ENCODE data around the gene RERE.

RERE gene

DNA sequence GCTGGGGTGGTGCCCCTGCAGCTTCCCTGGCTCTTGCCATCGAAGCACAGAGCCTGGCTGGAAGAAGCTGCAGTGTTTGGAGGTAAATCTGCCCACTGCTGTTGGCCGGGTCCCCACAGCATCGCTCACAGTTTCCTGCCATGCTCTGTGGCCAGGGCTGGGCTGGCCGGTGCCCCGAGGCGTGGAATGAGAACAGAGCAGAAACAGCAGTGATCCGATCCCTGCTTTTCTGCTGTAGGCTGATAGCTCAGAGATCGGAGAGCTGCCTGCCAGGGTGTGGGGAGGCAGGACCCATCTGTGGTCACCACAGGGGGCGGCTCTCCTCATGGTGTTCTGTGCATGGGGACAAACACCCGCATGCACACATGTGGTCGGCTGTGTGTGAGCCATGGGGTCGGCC lies 488.0 kb downstream of the RERE start:
- Mint-ChIP-seq H3K27me3 (peaks cover 12% of the 10 kb centered on the region), H3K4me3 (no peak overlapping the region), H3K9me3 (no peaks in the 10 kb centered on the region), H3K27ac (no peak overlapping the region), H3K36me3 (ENCODE audit: low read depth) (no peaks in the 10 kb centered on the region), H3K4me1 (ENCODE audit: low read depth) (no peaks in the 10 kb centered on the region)
- intact Hi-C loops (cut with micrococcal nuclease), result no loop called here

DNA sequence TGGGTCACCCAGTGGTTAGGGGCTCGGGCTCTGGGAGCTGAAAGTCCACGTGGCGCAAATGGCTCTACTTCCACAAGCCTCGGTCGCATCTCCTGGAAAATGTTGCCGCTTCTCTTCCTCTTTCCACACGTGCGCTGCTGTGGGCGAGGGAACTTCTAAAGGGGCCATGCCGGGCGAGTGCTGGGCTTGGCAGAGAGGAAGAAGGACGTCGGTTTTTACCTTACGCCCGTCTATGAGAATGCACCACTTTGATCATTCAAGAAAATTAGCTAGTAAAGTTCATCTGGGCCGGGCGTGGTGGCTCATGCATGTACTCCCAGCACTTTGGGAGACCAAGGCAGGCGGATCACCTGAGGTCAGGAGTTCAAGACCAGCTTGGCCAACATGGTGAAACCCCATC lies 489.2 kb downstream of the RERE start:
- no peaks in the 10 kb centered on the region for H3K36me3 Mint-ChIP-seq (ENCODE audit: low read depth)
- no peak overlapping the region for H3K4me3 Mint-ChIP-seq
- H3K27ac Mint-ChIP-seq, result no peak overlapping the region
- H3K9me3 Mint-ChIP-seq, result no peaks in the 10 kb centered on the region
- H3K4me1 Mint-ChIP-seq (ENCODE audit: low read depth), result no peaks in the 10 kb centered on the region
- intact Hi-C loops (cut with micrococcal nuclease), result no loop called here
- peaks cover 15% of the 10 kb centered on the region for H3K27me3 Mint-ChIP-seq

DNA sequence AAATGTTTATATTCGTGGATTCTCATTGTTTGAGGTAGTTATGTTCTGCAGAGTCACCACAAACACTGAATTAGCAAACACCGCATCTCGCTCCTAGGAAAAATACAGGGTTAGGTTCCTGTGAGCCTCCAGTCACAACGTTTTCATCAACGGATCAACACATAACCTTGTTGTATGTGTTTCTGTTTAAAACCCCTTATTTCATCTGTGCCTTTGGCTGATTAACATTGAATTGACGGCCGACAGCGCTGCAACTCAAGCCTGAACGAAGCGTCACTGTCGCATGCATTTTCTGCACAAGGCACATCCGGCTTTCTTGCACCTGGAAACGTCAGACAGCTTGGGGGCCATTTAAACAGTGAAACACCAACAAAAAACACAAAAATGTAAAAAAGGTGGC lies 491.2 kb downstream of the RERE start:
- Mint-ChIP-seq H3K27me3 (peaks cover 25% of the 10 kb centered on the region), H3K36me3 (ENCODE audit: low read depth) (no peaks in the 10 kb centered on the region), H3K27ac (no peak overlapping the region), H3K9me3 (peaks cover 8% of the 10 kb centered on the region), H3K4me1 (ENCODE audit: low read depth) (no peaks in the 10 kb centered on the region), H3K4me3 (no peak overlapping the region)
- intact Hi-C loops (cut with micrococcal nuclease), result no loop called here

DNA sequence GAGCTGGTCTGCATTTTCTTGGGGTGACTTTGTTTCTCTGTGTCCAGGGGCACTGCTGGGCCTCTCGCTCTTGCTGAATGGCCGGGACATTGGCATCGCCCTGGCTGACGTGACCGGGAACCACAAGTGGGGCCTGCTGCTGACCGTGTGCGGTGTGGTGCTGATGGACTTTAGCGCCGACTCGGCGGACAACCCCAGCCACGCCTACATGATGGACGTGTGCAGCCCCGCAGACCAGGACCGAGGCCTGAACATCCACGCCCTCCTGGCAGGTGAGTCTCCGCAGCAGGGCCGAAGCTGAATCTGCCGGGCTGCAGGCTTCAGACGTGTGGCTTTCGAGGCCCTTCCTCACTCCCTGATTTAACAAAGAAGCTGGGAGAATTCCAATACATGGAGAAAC lies 491.7 kb downstream of the RERE start:
- peaks cover 29% of the 10 kb centered on the region for H3K27me3 Mint-ChIP-seq

DNA sequence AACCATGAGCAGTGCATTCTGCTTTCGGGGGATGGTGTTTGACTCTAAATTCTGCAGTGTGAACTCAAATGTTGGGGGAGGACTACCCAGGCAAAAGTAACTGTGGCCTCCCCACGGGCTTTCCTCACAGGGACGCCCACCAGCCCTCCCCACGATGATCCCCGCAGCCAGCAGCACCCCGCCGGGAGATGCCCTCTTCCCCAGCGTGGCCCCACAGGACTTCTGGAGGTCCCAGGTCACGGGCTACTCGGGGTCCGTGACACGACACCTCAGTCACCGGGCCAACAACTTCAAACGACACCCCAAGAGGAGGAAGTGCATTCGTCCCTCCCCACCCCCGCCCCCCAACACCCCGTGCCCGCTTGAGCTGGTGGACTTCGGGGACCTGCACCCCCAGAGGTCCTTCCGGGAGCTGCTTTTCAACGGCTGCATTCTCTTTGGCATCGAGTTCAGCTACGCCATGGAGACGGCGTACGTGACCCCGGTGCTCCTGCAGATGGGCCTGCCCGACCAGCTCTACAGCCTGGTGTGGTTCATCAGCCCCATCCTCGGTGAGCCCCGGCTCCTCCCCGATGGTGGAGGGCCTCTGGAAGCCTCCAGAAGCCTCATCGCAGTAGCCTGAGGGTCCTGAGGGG lies 493.1 kb downstream of the RERE start:
- H3K27me3 Mint-ChIP-seq, result peaks cover 37% of the 10 kb centered on the region
- H3K9me3 Mint-ChIP-seq, result peaks cover 9% of the 10 kb centered on the region
- intact Hi-C loops (cut with micrococcal nuclease), result no loop called here
- H3K36me3 Mint-ChIP-seq (ENCODE audit: low read depth), result no peaks in the 10 kb centered on the region
- H3K27ac Mint-ChIP-seq, result no peak overlapping the region
- no peaks in the 10 kb centered on the region for H3K4me1 Mint-ChIP-seq (ENCODE audit: low read depth)
- H3K4me3 Mint-ChIP-seq, result no peak overlapping the region

More for the DNA sequence above, 491.7 kb downstream of the RERE start:
- no peaks in the 10 kb centered on the region for H3K4me1 Mint-ChIP-seq (ENCODE audit: low read depth)
- peaks cover 9% of the 10 kb centered on the region for H3K9me3 Mint-ChIP-seq
- H3K4me3 Mint-ChIP-seq, result no peak overlapping the region
- H3K36me3 Mint-ChIP-seq (ENCODE audit: low read depth), result no peaks in the 10 kb centered on the region
- intact Hi-C loops (cut with micrococcal nuclease), result no loop called here
- H3K27ac Mint-ChIP-seq, result no peak overlapping the region

DNA sequence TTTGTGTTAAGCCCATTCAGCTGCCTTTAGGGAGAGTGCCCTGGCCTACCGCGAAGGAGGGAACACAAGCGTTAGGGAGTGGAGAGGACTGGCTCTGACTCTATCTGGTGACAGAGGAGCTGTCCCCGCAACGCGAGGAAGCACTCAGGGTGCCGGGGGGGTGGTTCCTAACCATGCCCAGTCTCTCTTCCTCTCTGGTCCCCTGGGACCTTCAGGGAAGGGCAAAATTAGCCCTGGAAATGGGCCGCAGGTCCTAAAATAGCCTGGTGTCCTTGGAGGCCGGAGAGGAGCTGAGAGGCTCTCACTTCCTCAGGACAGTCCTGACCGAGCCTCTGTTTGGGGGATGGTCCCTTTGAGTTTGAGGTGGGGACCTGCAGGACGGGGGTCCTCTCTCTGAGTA lies 493.7 kb downstream of the RERE start:
- intact Hi-C loops (cut with micrococcal nuclease), result no loop called here

DNA sequence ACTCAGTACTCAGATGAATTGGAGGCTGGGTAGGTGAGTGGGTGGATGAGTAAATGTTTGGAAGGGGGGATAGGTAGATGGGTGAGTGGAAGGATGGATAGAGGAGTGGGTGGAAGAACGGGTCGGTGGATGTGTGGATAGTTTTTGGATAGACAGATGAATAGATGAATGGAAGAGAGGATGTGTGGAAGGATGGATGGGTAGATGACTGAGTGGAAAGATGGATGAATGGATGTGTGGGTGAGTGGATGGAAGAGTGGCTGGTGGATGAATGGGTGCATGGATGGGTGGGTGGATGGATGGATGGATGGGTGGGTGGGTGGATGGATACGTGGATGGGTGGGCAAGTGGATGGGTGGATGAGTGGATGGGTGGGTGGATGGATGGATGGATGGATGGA lies 495.8 kb downstream of the RERE start:
- H3K36me3 Mint-ChIP-seq (ENCODE audit: low read depth), result no peaks in the 10 kb centered on the region
- H3K4me1 Mint-ChIP-seq (ENCODE audit: low read depth), result peaks cover 13% of the 10 kb centered on the region
- intact Hi-C loops (cut with micrococcal nuclease), result no loop called here
- peaks cover 9% of the 10 kb centered on the region for H3K9me3 Mint-ChIP-seq
- no peak overlapping the region for H3K27ac Mint-ChIP-seq
- H3K27me3 Mint-ChIP-seq, result peaks cover 57% of the 10 kb centered on the region
- no peak overlapping the region for H3K4me3 Mint-ChIP-seq

More for the DNA sequence above, 493.7 kb downstream of the RERE start:
- no peaks in the 10 kb centered on the region for H3K36me3 Mint-ChIP-seq (ENCODE audit: low read depth)
- H3K4me1 Mint-ChIP-seq (ENCODE audit: low read depth), result peaks cover 2% of the 10 kb centered on the region
- peaks cover 9% of the 10 kb centered on the region for H3K9me3 Mint-ChIP-seq
- no peak overlapping the region for H3K4me3 Mint-ChIP-seq
- peaks cover 42% of the 10 kb centered on the region for H3K27me3 Mint-ChIP-seq
- H3K27ac Mint-ChIP-seq, result no peak overlapping the region

DNA sequence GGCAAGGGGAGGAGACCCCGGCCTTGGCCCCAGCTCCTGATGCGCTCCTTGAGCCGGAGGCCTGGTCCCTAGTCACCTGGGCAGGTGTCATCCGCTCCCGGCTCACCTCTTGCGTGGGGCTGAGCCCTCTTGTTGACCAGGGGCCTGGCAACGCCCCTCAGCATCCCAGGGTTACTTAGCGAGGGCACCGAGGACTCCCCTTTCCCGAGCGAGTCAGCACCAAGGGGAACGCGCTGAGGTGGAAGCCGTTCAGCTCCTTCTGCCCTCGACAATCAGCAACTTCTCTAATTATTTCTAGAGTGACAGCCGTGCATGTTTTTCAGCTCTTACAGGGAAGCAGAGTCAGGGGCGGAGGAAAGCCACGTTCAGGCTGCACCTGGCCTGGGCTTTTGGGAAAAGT lies 499.0 kb downstream of the RERE start:
- no peaks in the 10 kb centered on the region for H3K36me3 Mint-ChIP-seq (ENCODE audit: low read depth)
- H3K4me1 Mint-ChIP-seq (ENCODE audit: low read depth), result peaks cover 27% of the 10 kb centered on the region
- H3K9me3 Mint-ChIP-seq, result peaks cover 9% of the 10 kb centered on the region
- peak overlapping the region; percentile 75 for H3K4me3 Mint-ChIP-seq
- intact Hi-C loops (cut with micrococcal nuclease), result loop anchor here (1.0 kb wide), 1 partner anchor 292 kb away; the partner anchor contains the start of gene ERRFI1
- H3K27ac Mint-ChIP-seq, result peak overlapping the region; percentile 60
- peaks cover 82% of the 10 kb centered on the region for H3K27me3 Mint-ChIP-seq

DNA sequence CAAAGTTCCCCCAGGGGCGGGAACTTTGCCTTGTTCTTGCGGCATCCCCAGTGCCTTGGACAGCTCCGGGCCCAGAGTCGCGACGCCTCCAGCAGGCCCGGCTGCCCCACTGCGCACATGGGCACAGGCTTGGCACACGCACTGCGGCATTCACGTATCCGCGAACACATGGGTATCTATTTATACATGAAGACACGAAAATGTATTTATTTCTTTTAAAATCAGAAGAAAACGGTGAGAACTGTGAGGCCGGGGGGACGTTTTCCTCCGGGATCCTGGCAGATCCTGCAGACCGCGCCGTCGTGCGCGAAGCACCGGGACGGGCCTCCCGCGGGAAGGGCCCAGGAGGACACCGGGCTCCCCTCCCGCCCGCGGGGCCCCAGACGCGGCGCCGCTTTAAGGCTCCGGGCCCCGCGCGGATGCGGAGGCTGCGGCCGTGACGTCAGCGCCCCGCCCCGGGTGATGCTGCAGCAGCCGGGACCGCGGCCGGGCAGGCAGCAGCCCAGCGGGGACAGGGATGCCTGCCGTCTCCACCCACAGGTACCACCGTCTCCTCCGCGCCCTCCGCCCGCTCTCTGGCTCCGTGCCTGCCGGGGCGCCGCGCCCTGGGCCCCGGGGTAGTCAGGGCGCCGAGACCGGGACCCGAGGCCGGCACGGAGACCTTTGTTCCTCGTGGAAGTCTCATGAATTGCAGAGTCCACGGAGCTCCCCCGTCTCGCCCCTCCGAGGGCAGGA lies 499.6 kb downstream of the RERE start, which contains the start of gene SLC45A1:
Gene SLC45A1 (plus strand): TSS at position 468 of the 735 bp plus-strand sequence. CDS start 6,216 bp downstream, outside the sequence.
- Mint-ChIP-seq H3K4me3 (peak within 1 kb of the TSS; percentile 75), H3K4me1 (ENCODE audit: low read depth) (peaks cover 27% of the 10 kb centered on the region), H3K27me3 (peaks cover 81% of the 10 kb centered on the region), H3K27ac (peak within 1 kb of the TSS; percentile 60), H3K9me3 (peaks cover 9% of the 10 kb centered on the region), H3K36me3 (ENCODE audit: low read depth) (no peaks in the 10 kb centered on the region)
- intact Hi-C loops (cut with micrococcal nuclease), result loop anchor here (1.0 kb wide), 1 partner anchor 292 kb away; the partner anchor contains the start of gene ERRFI1

DNA sequence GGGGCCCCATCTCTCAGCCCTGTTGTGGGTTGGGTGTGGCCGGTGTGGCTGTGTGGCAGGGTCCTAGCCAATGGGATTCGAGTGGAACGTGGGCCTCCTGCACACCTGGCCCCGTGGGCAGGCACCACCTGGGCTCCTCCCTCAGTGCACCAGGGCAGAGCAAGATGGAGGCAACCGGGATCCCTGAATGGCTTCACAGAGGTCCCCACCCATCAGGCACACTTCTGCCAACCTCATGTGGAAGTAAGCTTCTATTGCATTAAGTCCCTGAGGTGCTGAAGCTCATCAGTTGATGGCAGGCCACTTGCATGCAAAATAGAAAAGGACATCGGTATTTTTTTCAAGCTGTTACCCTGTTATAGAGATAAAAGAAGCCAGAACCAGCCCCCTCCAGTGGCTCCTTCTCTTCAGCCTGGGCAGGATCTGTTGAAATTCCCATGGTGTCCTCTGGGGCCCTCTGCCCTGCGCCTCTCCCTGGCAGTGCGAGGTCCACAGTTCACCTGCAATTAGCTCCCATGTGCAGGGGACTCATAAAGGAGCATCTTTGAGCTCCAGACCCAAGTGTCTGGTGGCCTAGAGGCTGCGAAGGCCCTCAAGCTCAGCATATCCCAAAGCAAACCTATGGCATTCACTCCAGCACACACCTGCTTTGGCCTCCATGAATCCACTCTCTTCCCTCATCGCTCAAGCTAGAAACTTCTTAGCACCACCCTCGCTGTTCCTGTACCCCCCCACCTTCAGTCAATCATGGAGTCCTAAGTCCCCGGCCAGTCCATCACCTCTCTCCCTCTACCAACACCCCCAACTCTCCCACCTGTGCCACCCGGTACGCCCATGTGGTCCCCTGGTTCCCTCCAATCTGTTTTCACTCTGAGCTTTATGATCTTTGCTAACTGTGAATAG lies 501.6 kb downstream of the RERE start:
- intact Hi-C loops (cut with micrococcal nuclease), result no loop called here
- peaks cover 74% of the 10 kb centered on the region for H3K27me3 Mint-ChIP-seq
- peaks cover 27% of the 10 kb centered on the region for H3K4me1 Mint-ChIP-seq (ENCODE audit: low read depth)

DNA sequence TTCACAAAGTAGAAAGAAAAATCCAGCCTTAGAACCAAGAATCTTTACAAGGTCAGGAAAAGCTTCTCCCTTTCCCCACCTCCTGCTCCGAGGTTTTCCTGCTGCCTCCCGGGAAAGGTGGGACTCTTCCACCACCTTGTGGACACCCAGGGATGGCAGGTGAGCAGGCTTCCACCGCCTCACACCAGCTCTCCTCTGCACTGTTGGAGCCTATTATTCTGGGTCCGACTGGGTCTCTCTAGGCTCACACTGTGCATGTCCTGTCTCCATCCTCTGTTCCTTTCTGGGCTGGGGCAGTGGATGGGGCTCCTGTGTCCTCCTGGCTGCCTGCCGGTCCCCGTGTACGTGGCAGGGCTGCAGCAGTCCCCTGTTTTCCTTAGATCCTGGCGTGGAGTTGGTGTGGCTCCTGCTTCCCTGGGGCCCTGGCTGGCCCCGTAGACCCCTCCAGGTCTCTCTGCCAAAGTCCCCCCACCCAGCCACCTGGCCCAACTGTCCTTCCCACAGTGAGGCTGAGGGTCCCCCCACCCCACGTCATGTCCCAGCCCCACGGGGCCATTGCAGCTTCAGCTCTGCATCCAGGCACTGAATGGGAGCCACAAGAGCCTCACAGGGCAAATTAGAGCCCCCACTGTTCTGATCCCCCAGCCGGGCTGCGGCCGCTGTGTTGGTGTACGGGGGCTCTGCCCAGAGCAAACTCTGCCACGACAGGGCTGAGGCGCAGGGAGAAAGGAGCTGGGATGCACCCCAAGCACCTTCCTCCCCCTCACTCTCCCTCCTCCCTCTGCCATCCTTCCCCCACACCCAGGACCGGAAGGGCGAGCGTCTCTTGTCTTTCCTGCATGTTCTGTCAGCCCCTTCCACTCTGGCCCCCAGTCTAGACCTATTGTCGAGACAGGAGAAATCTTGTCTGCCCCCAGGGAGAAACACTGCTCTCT lies 502.8 kb downstream of the RERE start:
- Mint-ChIP-seq H3K36me3 (ENCODE audit: low read depth) (no peaks in the 10 kb centered on the region), H3K27ac (no peak overlapping the region), H3K27me3 (peaks cover 62% of the 10 kb centered on the region), H3K4me3 (no peak overlapping the region), H3K4me1 (ENCODE audit: low read depth) (peaks cover 27% of the 10 kb centered on the region), H3K9me3 (no peaks in the 10 kb centered on the region)
- intact Hi-C loops (cut with micrococcal nuclease), result no loop called here

More for the DNA sequence above, 501.6 kb downstream of the RERE start:
- H3K36me3 Mint-ChIP-seq (ENCODE audit: low read depth), result no peaks in the 10 kb centered on the region
- no peaks in the 10 kb centered on the region for H3K9me3 Mint-ChIP-seq
- no peak overlapping the region for H3K4me3 Mint-ChIP-seq
- peak overlapping the region; percentile 20 for H3K27ac Mint-ChIP-seq

DNA sequence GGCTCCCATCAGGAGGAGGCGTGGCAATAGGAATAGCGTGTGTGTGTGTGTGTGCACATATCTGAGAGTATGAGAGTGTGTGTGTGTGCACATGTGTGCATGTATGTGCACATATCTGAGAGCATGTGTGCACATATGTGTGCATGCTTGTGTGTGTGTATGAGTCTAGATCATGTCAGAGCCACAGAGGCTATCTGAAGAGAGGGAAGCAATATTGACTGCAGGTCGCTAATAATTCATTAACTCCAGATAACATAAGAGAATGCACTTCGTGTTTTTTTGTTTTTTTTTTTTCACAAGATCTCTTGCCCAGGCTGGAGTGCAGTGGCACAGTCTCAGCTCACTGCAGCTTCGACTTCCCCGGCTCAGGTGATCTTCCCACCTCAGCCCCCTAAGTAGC lies 504.2 kb downstream of the RERE start:
- Mint-ChIP-seq H3K27ac (no peak overlapping the region), H3K4me1 (ENCODE audit: low read depth) (peaks cover 23% of the 10 kb centered on the region), H3K27me3 (peaks cover 48% of the 10 kb centered on the region), H3K4me3 (no peak overlapping the region), H3K9me3 (no peaks in the 10 kb centered on the region), H3K36me3 (ENCODE audit: low read depth) (no peaks in the 10 kb centered on the region)
- intact Hi-C loops (cut with micrococcal nuclease), result no loop called here
